HEK293T (cell line): Measurements from ENCODE around the gene PEX14.

Experiments used
- ARNT ChIP-seq: fragments of 450-650 bp; IDR thresholded peaks from 2 replicates; pipeline ENCODE4 v1.6.1; 2017; ENCODE audit warnings: mild to moderate bottlenecking
- BHLHE40 ChIP-seq: fragments of 450-650 bp; IDR thresholded peaks from 2 replicates; pipeline ENCODE4 v1.6.1; 2016; ENCODE audit warnings: mild to moderate bottlenecking, moderate library complexity, borderline replicate concordance
- ELF4 ChIP-seq: fragments of 450-650 bp; IDR thresholded peaks from 2 replicates; pipeline ENCODE4 v1.6.1; 2017; ENCODE audit warnings: antibody characterized with exemption
- FOXK2 ChIP-seq: fragments of 450-650 bp; IDR thresholded peaks from 2 replicates; pipeline ENCODE4 v1.6.1; 2016; ENCODE audit warnings: mild to moderate bottlenecking
- L3MBTL2 ChIP-seq: fragments of 450-650 bp; conservative IDR thresholded peaks from 2 replicates; pipeline ENCODE4 v1.6.1; 2016; ENCODE audit warnings: mild to moderate bottlenecking
- SP1 ChIP-seq: fragments of 450-650 bp; IDR thresholded peaks from 2 replicates; pipeline ENCODE4 v1.6.1; 2017
- SUZ12 ChIP-seq: fragments of 450-650 bp; IDR thresholded peaks from 2 replicates; pipeline ENCODE4 v1.6.1; 2016; ENCODE audit warnings: mild to moderate bottlenecking

- TF ChIP-seq BHLHE40 = no peak
- TF ChIP-seq ELF4 = no peak
- TF ChIP-seq SP1 = no peak
- TF ChIP-seq SUZ12 = no peak
- TF ChIP-seq L3MBTL2 = no peak
- TF ChIP-seq FOXK2 = no peak
- TF ChIP-seq ARNT = no peak
These were observed 24.5 kb upstream of the PEX14 start for GRCh38 chr1:10450156-10450814.
